ENCODE measurements around the gene EHD4.

GRCh38 chr15:41943543-41944312 lies 28.6 kb downstream of the EHD4 start:
- TF ChIP-seq, protein P1, sequence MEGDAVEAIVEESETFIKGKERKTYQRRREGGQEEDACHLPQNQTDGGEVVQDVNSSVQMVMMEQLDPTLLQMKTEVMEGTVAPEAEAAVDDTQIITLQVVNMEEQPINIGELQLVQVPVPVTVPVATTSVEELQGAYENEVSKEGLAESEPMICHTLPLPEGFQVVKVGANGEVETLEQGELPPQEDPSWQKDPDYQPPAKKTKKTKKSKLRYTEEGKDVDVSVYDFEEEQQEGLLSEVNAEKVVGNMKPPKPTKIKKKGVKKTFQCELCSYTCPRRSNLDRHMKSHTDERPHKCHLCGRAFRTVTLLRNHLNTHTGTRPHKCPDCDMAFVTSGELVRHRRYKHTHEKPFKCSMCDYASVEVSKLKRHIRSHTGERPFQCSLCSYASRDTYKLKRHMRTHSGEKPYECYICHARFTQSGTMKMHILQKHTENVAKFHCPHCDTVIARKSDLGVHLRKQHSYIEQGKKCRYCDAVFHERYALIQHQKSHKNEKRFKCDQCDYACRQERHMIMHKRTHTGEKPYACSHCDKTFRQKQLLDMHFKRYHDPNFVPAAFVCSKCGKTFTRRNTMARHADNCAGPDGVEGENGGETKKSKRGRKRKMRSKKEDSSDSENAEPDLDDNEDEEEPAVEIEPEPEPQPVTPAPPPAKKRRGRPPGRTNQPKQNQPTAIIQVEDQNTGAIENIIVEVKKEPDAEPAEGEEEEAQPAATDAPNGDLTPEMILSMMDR (IDR thresholded peaks at IDR 0.05; ENCODE audit: low read depth, low read length): no peak
- no peak for TF ChIP-seq EZH2phosphoT487 (IDR thresholded peaks at IDR 0.05; ENCODE audit: low read depth)
